ENCODE results near the gene MCRS1. TPM values are rescaled to one million over a fixed set of nuclear protein-coding genes. Genes with fewer than 3 reads are reported as not detected.

The MCRS1 gene
- total and polyA plus RNA-seq, 10 of the 15 experiments (the other 5 are each of a cell fraction or from before 2014, with no cell fraction given), result 34.3 to 82.8 (median 57.6) TPM

GRCh38 chr12:49538510-49539403, 29.2 kb downstream of the MCRS1 start, which contains the start of gene KCNH3:
Gene KCNH3, plus strand, starts transcription at chr12:49539030. Its CDS starts 387 bp downstream, at chr12:49539417.
- Histone ChIP-seq H3K4me1 (ENCODE audit: control insufficient read depth, insufficient read depth, low read length) (peaks cover 14% of the 10 kb centered on the region), H3K9ac (ENCODE audit: control insufficient read depth, insufficient read depth, low read length) (no peak within 1 kb of the TSS), H3K27ac (ENCODE audit: control insufficient read depth, insufficient read depth) (no peak within 1 kb of the TSS), H4K20me1 (ENCODE audit: control insufficient read depth, insufficient read depth) (no peaks in the 10 kb centered on the region; the same call in 1 of the 2 replicates), H3K4me2 (ENCODE audit: control insufficient read depth, insufficient read depth) (peak within 1 kb of the TSS; percentile 96), H3K27me3 (replicated peaks in 1 of 2; ENCODE audit: control insufficient read depth in 2 of 2, insufficient read depth in 2 of 2, low read length in 1 of 2) (peaks cover 13 to 21% of the 10 kb centered on the region in 2 experiments), H2AFZ (ENCODE audit: control insufficient read depth, low read depth, low read length) (peak within 1 kb of the TSS; percentile 51; the same call in 1 of the 2 replicates), H3K79me2 (ENCODE audit: control insufficient read depth, insufficient read depth, low read length) (no peaks in the 10 kb centered on the region), H3K4me3 (peak within 1 kb of the TSS; percentile 60; the same call in 1 of the 2 replicates), H3K9me3 (replicated peaks; ENCODE audit: control insufficient read depth, insufficient read depth, low read length) (no peaks in the 10 kb centered on the region), H3K36me3 (ENCODE audit: control insufficient read depth in 2 of 2, insufficient read depth in 2 of 2, low read length in 1 of 2) (no peaks in the 10 kb centered on the region)
- ChIA-PET RAD21 (ENCODE audit: unreplicated experiment) (interaction anchor here (0.8 to 1.2 kb wide), 2 partner anchors 9 to 176 kb away, joined by 3 read pairs; no protein-coding TSS in a partner anchor), SMC1A (ENCODE audit: uncharacterized antibody, unreplicated experiment) (interaction anchor here (1.3 kb wide), 1 partner anchor 180 kb away, joined by 5 read pairs; no protein-coding TSS in a partner anchor), POLR2A (interaction anchor here (1.1 kb wide), 1 partner anchor 56 kb away, joined by 6 read pairs; no protein-coding TSS in a partner anchor), CTCF (interaction anchor here (1.0 to 1.4 kb wide), 2 partner anchors 42 to 189 kb away, joined by 3 to 5 read pairs; no protein-coding TSS in a partner anchor)
- WGBS (ENCODE audit: insufficient coverage, insufficient replicate concordance, low lambda C conversion rate, missing lambda C conversion rate), result 31% methylated on average over 15 of the region's 107 CpGs
- BruUV-seq (replicated peaks), result no TSS peak
- ATAC-seq, result peak; percentile 84
- DNase-seq (ENCODE audit: low read depth, low spot score), result no peak
- TF ChIP-seq EGR1 (IDR thresholded peaks at IDR 0.05; ENCODE audit: borderline replicate concordance in 1 of 2, low read depth in 2 of 2, low read length in 2 of 2) (peak in 1 of 2 experiments; percentile 54; a peak in 1 of 3 replicates), NFIC (IDR thresholded peaks at IDR 0.05; ENCODE audit: low read depth, low read length) (no peak), BHLHE40 (IDR thresholded peaks at IDR 0.05; ENCODE audit: borderline replicate concordance in 1 of 2, low read depth in 2 of 2, low read length in 1 of 2) (peak in 1 of 2 experiments; percentile 37; a peak in 1 of 4 replicates), IKZF1 (conservative IDR thresholded peaks at IDR 0.05) (peak; percentile 73), BMI1 (IDR thresholded peaks at IDR 0.05; ENCODE audit: borderline replicate concordance) (peak; percentile 85)
- intact Hi-C loops (cut with micrococcal nuclease; ENCODE audit: unreplicated experiment), result no loop called here
- no peak for FAIRE-seq
- in situ Hi-C loops (cut with MboI), result no loop called here

Measured in GM12878 (cell line).